IPS-18c (cell line): Measurements from ENCODE around the gene MRPS33.
"Not testable (repeated sequence)": the region's sequence is repeated elsewhere in the genome, so short reads cannot be mapped to it uniquely, and the experiment has no call there.

ENCODE experiments used
- H3K4me3 ChIP-seq: 2 replicates; pipeline ENCODE4 v1.7.0; 2013; ENCODE audit warnings: low read depth, mild to moderate bottlenecking, low read length, moderate library complexity; ENCODE audit not compliant: insufficient read depth
- H3K9me3 ChIP-seq: one replicate; pipeline ENCODE4 v1.6.1; 2013; ENCODE audit warnings: mild to moderate bottlenecking, low read length, moderate library complexity; ENCODE audit not compliant: control insufficient read depth, insufficient read depth

Gene MRPS33

GRCh38 chr7:141014524-141015395, at the start of gene MRPS33:
Gene MRPS33 (minus strand): TSS chr7:141014952. CDS start chr7:141010633, 4,319 bp downstream.
- Histone ChIP-seq H3K9me3 (no peaks in the 10 kb centered on the region), H3K4me3 (peak within 1 kb of the TSS; percentile 80)

GRCh38 chr7:141057788-141058187, 43.0 kb upstream of the MRPS33 start:
- no peak overlapping the region for H3K4me3 ChIP-seq
- peaks cover 2% of the 10 kb centered on the region for H3K9me3 ChIP-seq

GRCh38 chr7:141055146-141055545, 40.4 kb upstream of the MRPS33 start:
- H3K9me3 ChIP-seq, result no peaks in the 10 kb centered on the region
- H3K4me3 ChIP-seq, result no peak overlapping the region

- Histone ChIP-seq H3K9me3 (no peaks in the 10 kb centered on the region), H3K4me3 (no peak overlapping the region)
Measured at GRCh38 chr7:141053626-141054025, 38.9 kb upstream of the MRPS33 start.

GRCh38 chr7:141045842-141046620, 31.3 kb upstream of the MRPS33 start:
- H3K4me3 ChIP-seq, result no peak overlapping the region
- H3K9me3 ChIP-seq, result no peaks in the 10 kb centered on the region

GRCh38 chr7:141045126-141045841, 30.5 kb upstream of the MRPS33 start:
- Histone ChIP-seq H3K9me3 (no peaks in the 10 kb centered on the region), H3K4me3 (no peak overlapping the region)

GRCh38 chr7:141043616-141044015, 28.9 kb upstream of the MRPS33 start:
- no peak overlapping the region for H3K4me3 ChIP-seq
- H3K9me3 ChIP-seq, result no peaks in the 10 kb centered on the region

GRCh38 chr7:141042222-141043193, 27.8 kb upstream of the MRPS33 start:
- Histone ChIP-seq H3K4me3 (no peak overlapping the region), H3K9me3 (no peaks in the 10 kb centered on the region)

- H3K9me3 ChIP-seq, result no peaks in the 10 kb centered on the region
- H3K4me3 ChIP-seq, result no peak overlapping the region
Measured at GRCh38 chr7:141039376-141039775, 24.6 kb upstream of the MRPS33 start.

- H3K4me3 ChIP-seq, H3K9me3 ChIP-seq: not testable (repeated sequence)
Measured at GRCh38 chr7:141038100-141038499, 23.3 kb upstream of the MRPS33 start.

- H3K4me3 ChIP-seq, result peak overlapping the region; percentile 9; the same call in 1 of the 2 replicates
- H3K9me3 ChIP-seq, result not testable (repeated sequence)
Measured at GRCh38 chr7:141032539-141033323, 18.0 kb upstream of the MRPS33 start.

GRCh38 chr7:141028767-141029166, 14.0 kb upstream of the MRPS33 start:
- no peaks in the 10 kb centered on the region for H3K9me3 ChIP-seq
- no peak overlapping the region for H3K4me3 ChIP-seq

GRCh38 chr7:141027043-141027442, 12.3 kb upstream of the MRPS33 start:
- H3K4me3 ChIP-seq, result no peak overlapping the region

GRCh38 chr7:141024668-141025067, 9.9 kb upstream of the MRPS33 start:
- H3K9me3 ChIP-seq, result no peaks in the 10 kb centered on the region
- H3K4me3 ChIP-seq, result no peak overlapping the region

More at GRCh38 chr7:141027043-141027442, 12.3 kb upstream of the MRPS33 start:
- no peaks in the 10 kb centered on the region for H3K9me3 ChIP-seq

- Histone ChIP-seq H3K4me3 (no peak overlapping the region), H3K9me3 (no peaks in the 10 kb centered on the region)
Measured at GRCh38 chr7:141023295-141023694, 8.5 kb upstream of the MRPS33 start.

- H3K9me3 ChIP-seq, result no peaks in the 10 kb centered on the region
- H3K4me3 ChIP-seq, result no peak overlapping the region
Measured at GRCh38 chr7:141017555-141017954, 2.8 kb upstream of the MRPS33 start.
